Activated CD8-positive, alpha-beta memory T cell treated with anti-CD3 and anti-CD28 coated beads for 36 hours (primary cell): ENCODE measurements around the gene NSD1. TPM values are rescaled to one million over a fixed set of nuclear protein-coding genes. Genes with fewer than 3 reads are reported as not detected.
"Not testable (repeated sequence)": the region's sequence is repeated elsewhere in the genome, so short reads cannot be mapped to it uniquely, and the experiment has no call there.

Experiments
- CTCF ChIA-PET: fragments of 350-600 bp; sonication (Branson Sonifier 250); formaldehyde crosslinking; loops from one replicate; lab custom pipeline; 2021; ENCODE audit warnings: antibody characterized with exemption; lab: Charles Lee
- POLR2A ChIA-PET: fragments of 350-600 bp; sonication (Branson Sonifier 250); formaldehyde crosslinking; loops from one replicate; lab custom pipeline; 2021; ENCODE audit warnings: antibody characterized with exemption; lab: Charles Lee
- total RNA-seq, 2 experiments: library from RNA; stranded (reverse); gene quantifications; one replicate each; pipeline ENCODE4 v1.2.3, GENCODE V29; 2021

Gene NSD1
- total RNA-seq, 2 experiments from 2014 or later, result 78.6 to 80.4 TPM

- ChIA-PET POLR2A (no interaction called here), CTCF (interaction anchor here (0.6 to 1.3 kb wide), 3 partner anchors 10 to 53 kb away, joined by 3 to 4 read pairs (median 3); no protein-coding TSS in a partner anchor)
Observed at GRCh38 chr5:177291735-177292134, 158.2 kb downstream of the NSD1 start.

DNA sequence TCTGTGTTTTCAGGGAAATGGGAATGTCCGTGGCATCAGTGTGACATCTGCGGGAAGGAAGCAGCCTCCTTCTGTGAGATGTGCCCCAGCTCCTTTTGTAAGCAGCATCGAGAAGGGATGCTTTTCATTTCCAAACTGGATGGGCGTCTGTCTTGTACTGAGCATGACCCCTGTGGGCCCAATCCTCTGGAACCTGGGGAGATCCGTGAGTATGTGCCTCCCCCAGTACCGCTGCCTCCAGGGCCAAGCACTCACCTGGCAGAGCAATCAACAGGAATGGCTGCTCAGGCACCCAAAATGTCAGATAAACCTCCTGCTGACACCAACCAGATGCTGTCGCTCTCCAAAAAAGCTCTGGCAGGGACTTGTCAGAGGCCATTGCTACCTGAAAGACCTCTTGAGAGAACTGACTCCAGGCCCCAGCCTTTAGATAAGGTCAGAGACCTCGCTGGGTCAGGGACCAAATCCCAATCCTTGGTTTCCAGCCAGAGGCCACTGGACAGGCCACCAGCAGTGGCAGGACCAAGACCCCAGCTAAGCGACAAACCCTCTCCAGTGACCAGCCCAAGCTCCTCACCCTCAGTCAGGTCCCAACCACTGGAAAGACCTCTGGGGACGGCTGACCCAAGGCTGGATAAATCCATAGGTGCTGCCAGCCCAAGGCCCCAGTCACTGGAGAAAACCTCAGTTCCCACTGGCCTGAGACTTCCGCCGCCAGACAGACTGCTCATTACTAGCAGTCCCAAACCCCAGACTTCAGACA lies 160.4 kb downstream of the NSD1 start:
- POLR2A ChIA-PET, result no interaction called here
- CTCF ChIA-PET, result interaction anchor here (0.9 to 1.5 kb wide), 2 partner anchors 9 to 16 kb away, joined by 3 to 4 read pairs; no protein-coding TSS in a partner anchor

DNA sequence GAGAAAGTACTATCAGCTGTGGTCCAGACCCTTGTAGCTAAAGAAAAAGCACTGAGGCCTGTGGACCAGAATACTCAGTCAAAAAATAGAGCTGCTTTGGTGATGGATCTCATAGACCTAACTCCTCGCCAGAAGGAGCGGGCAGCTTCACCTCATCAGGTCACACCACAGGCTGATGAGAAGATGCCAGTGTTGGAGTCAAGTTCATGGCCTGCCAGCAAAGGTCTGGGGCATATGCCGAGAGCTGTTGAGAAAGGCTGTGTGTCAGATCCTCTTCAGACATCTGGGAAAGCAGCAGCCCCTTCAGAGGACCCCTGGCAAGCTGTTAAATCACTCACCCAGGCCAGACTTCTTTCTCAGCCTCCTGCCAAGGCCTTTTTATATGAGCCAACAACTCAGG lies 161.1 kb downstream of the NSD1 start:
- ChIA-PET POLR2A (no interaction called here), CTCF (interaction anchor here (0.9 kb wide), 1 partner anchor 9 kb away, joined by 3 read pairs; no protein-coding TSS in a partner anchor)

DNA sequence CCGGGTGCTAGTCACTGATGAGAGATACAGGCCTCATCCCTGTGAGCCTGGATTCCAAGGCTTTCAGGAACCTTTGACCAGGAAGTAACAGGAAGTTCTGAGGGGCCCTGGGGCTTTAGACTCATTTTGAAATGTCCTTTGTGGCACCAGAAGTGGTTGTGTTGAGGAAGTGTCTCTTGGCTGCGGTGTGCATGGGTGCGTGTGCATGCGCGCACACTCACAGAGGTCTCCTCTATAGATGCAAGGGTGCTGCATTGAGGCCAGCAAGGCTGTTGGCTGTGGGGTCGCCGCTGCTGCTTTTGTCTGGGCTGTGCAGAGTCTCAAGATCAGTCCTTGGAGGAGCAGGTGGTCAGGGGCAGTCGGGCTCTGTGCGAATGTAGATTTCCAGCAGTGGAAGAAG lies 162.4 kb downstream of the NSD1 start:
- CTCF ChIA-PET, result no interaction called here
- POLR2A ChIA-PET, result no interaction called here

GRCh38 chr5:177296581-177296980 lies 163.0 kb downstream of the NSD1 start:
- ChIA-PET POLR2A (interaction anchor here (0.6 kb wide), 1 partner anchor 289 kb away, joined by 3 read pairs; no protein-coding TSS in a partner anchor), CTCF (interaction anchor here (0.8 kb wide), 1 partner anchor 13 kb away, joined by 4 read pairs; no protein-coding TSS in a partner anchor)

DNA sequence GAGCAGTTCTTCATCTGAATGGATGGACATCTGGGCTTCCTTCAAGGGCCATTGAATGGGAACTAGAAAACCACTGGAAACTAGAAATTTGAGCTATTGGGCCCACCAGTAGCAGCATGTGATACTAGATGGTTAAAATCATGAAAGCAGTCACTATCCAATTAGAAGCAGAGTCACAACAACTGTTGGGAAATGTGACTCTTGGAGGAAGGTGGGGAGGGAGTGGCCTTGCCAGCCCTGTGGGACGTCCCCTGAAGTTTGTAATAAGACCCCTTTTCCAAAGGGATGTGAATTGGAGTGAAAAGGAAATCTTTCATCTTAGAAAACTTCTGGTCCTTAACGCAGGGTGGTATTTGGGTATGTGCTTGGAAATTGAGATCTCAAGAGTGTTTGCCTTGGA lies 164.3 kb downstream of the NSD1 start:
- CTCF ChIA-PET, result interaction anchor here (1.1 kb wide), 2 partner anchors 11 to 66 kb away, joined by 3 to 4 read pairs; no protein-coding TSS in a partner anchor
- POLR2A ChIA-PET, result no interaction called here

- ChIA-PET CTCF (interaction anchor here (1.2 to 2.3 kb wide), 2 partner anchors 10 to 198 kb away, joined by 3 to 7 read pairs; partner anchors contain the start of gene PDLIM7), POLR2A (interaction anchor here (0.6 kb wide), 1 partner anchor 14 kb away, joined by 3 read pairs; no protein-coding TSS in a partner anchor)
Observed at GRCh38 chr5:177299697-177300096, 166.1 kb downstream of the NSD1 start.

- ChIA-PET POLR2A (interaction anchor here (0.6 to 1.5 kb wide), 2 partner anchors 13 to 167 kb away, joined by 3 read pairs; no protein-coding TSS in a partner anchor), CTCF (interaction anchor here (1.2 to 2.3 kb wide), 4 partner anchors 8 to 198 kb away, joined by 3 to 7 read pairs (median 4); partner anchors contain the start of gene PDLIM7)
Observed at GRCh38 chr5:177300236-177300880, 166.8 kb downstream of the NSD1 start.

- CTCF ChIA-PET, result interaction anchor here (0.5 to 2.3 kb wide), 7 partner anchors 9 to 187 kb away, joined by 3 to 7 read pairs (median 4); no protein-coding TSS in a partner anchor
- POLR2A ChIA-PET, result interaction anchor here (1.5 kb wide), 1 partner anchor 168 kb away, joined by 3 read pairs; no protein-coding TSS in a partner anchor
Observed at GRCh38 chr5:177300951-177301350, 167.4 kb downstream of the NSD1 start.

GRCh38 chr5:177301503-177302165 lies 168.1 kb downstream of the NSD1 start:
- CTCF ChIA-PET, result interaction anchor here (0.5 to 2.0 kb wide), 7 partner anchors 9 to 188 kb away, joined by 3 to 6 read pairs (median 3); no protein-coding TSS in a partner anchor
- POLR2A ChIA-PET, result interaction anchor here (1.5 kb wide), 1 partner anchor 168 kb away, joined by 3 read pairs; no protein-coding TSS in a partner anchor

GRCh38 chr5:177302354-177303110 lies 169.0 kb downstream of the NSD1 start:
- ChIA-PET CTCF (interaction anchor here (0.7 to 2.0 kb wide), 6 partner anchors 10 to 189 kb away, joined by 3 to 7 read pairs (median 4); no protein-coding TSS in a partner anchor), POLR2A (no interaction called here)

DNA sequence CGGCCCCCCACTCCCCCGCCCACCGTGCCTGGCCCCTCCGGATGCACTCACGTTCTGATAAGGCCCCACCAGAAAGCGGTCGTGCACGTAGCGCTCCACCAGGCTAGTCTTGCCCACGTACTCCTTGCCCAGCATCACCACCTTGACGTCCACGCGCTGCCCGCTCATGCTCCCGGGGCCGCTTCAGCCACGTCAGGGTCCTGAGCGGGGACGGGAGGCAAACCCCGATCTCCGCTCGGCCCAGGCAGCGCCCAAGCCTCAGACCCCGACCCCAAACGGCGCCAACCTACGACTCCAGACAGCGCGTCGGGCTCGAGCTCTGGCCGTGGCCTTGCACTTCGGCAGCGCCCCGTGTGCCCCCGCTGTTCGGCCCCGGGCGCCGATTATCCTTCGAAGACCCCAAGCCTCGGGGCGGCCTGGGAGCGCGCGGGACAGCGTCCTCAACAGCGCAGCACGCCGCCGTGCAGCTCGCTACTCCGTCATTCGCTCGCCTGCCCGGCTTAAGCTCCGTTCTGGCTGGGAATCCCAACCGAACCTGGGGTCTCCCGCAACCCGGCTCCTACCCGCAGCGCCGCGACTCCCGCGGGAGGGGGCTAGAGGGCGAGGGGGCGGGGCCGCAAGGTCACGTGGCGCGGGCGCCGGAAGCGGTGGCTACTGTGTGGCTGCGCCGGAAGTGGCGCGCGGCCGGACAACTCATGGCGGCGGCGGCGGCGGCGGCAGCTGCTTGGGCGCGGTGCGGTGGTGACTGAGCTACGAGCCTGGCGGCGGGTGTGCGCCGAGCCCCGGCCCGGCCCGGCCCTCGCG lies 169.8 kb downstream of the NSD1 start, which contains the start of the genes PRELID1 and RAB24:
Gene PRELID1, plus strand, starts transcription at position 679 of the 804 bp plus-strand sequence. CDS start 187 bp downstream, outside the sequence.
Gene RAB24, minus strand, starts transcription at position 599 of the 804 bp plus-strand sequence. Its CDS starts 431 bp downstream, at position 168.
- ChIA-PET CTCF (interaction anchor here (0.5 to 1.4 kb wide), 8 partner anchors 9 to 188 kb away, joined by 3 to 7 read pairs (median 4); no protein-coding TSS in a partner anchor), POLR2A (interaction anchor here (0.6 to 1.0 kb wide), 4 partner anchors 43 to 1297 kb away, joined by 3 to 4 read pairs (median 3); no protein-coding TSS in a partner anchor)

GRCh38 chr5:177303925-177304391 lies 170.4 kb downstream of the NSD1 start:
- ChIA-PET CTCF (interaction anchor here (0.6 to 1.4 kb wide), 6 partner anchors 9 to 189 kb away, joined by 3 to 7 read pairs (median 4); no protein-coding TSS in a partner anchor), POLR2A (interaction anchor here (0.6 to 1.0 kb wide), 4 partner anchors 43 to 1297 kb away, joined by 3 to 4 read pairs (median 3); no protein-coding TSS in a partner anchor)

DNA sequence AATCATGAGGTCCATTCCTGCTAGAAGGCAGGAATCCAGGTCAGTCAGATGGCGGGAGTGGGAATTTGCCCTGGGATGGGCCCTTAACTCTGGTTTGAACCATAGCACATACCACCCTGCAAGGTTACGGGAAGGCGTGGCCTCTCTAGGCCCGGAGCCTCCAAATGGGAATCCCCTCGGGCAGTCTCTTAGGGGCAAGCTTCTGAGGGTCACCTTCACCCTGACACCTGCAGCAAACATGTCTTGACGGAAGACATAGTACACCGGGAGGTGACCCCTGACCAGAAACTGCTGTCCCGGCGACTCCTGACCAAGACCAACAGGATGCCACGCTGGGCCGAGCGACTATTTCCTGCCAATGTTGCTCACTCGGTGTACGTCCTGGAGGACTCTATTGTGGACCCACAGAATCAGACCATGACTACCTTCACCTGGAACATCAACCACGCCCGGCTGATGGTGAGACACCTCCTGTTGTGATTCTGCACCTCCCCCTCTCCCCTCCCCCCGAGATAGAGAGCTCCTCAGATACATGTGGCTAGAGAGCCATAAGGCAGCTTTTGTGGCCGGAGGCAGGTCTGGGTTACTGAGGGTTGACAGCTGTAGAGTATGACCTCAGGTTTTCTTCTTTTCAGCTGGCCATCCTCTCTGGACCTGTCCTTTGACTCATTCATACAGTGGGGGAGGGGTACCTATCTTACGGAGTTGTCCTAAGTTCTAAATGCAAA lies 171.0 kb downstream of the NSD1 start:
- CTCF ChIA-PET, result interaction anchor here (0.5 to 1.0 kb wide), 4 partner anchors 12 to 291 kb away, joined by 3 to 5 read pairs (median 3); no protein-coding TSS in a partner anchor
- POLR2A ChIA-PET, result no interaction called here

GRCh38 chr5:177306103-177306640 lies 172.6 kb downstream of the NSD1 start:
- POLR2A ChIA-PET, result not testable (repeated sequence)
- CTCF ChIA-PET, result interaction anchor here (1.4 kb wide), 1 partner anchor 52 kb away, joined by 3 read pairs; the partner anchor contains the start of gene RGS14
